Measurements from ENCODE around the gene SERPINE2. TPM values are rescaled to one million over a fixed set of nuclear protein-coding genes. Genes with fewer than 3 reads are reported as not detected.
A peak's percentile ranks its signal among the peaks of the same experiment; 100 is the strongest.

Gene SERPINE2
- total RNA-seq, 1 donor from 2014 or later: 95.3 TPM

- FAIRE-seq: no peak
- Histone ChIP-seq H3K27me3 (ENCODE audit: control insufficient read depth, insufficient read depth, low read length) (no peaks in the 10 kb centered on the region), H3K36me3 (ENCODE audit: control insufficient read depth, insufficient read depth, low read length) (no peaks in the 10 kb centered on the region), H3K4me3 (ENCODE audit: low read depth, low read length) (no peak overlapping the region)
- DNase-seq (ENCODE audit: low read depth): no peak
- no peak for TF ChIP-seq CTCF (IDR thresholded peaks at IDR 0.05; ENCODE audit: insufficient read depth, low read length, severe bottlenecking)
Observed at GRCh38 chr2:224041554-224041953, 2.5 kb upstream of the SERPINE2 start.

GRCh38 chr2:224040753-224041152 lies 1.7 kb upstream of the SERPINE2 start:
- no peak overlapping the region for H3K4me3 ChIP-seq (ENCODE audit: low read depth, low read length)
- TF ChIP-seq CTCF (IDR thresholded peaks at IDR 0.05; ENCODE audit: insufficient read depth, low read length, severe bottlenecking): no peak
- no peaks in the 10 kb centered on the region for H3K27me3 ChIP-seq (ENCODE audit: control insufficient read depth, insufficient read depth, low read length)
- DNase-seq (ENCODE audit: low read depth) (no peak), FAIRE-seq (no peak)
- H3K36me3 ChIP-seq (ENCODE audit: control insufficient read depth, insufficient read depth, low read length): no peaks in the 10 kb centered on the region

GRCh38 chr2:224039770-224040440 lies 819 bp upstream of the SERPINE2 start:
- H3K27me3 ChIP-seq (ENCODE audit: control insufficient read depth, insufficient read depth, low read length): no peaks in the 10 kb centered on the region
- DNase-seq (ENCODE audit: low read depth): no peak
- H3K36me3 ChIP-seq (ENCODE audit: control insufficient read depth, insufficient read depth, low read length): no peaks in the 10 kb centered on the region
- no peak for TF ChIP-seq CTCF (IDR thresholded peaks at IDR 0.05; ENCODE audit: insufficient read depth, low read length, severe bottlenecking)
- peak; percentile 58 for FAIRE-seq
- peak overlapping the region; percentile 62 for H3K4me3 ChIP-seq (ENCODE audit: low read depth, low read length)

- H3K4me3 ChIP-seq (ENCODE audit: low read depth, low read length): peak overlapping the region; percentile 62
- DNase-seq (ENCODE audit: low read depth): no peak
- no peak for TF ChIP-seq CTCF (IDR thresholded peaks at IDR 0.05; ENCODE audit: insufficient read depth, low read length, severe bottlenecking)
- no peak for FAIRE-seq
- no peaks in the 10 kb centered on the region for H3K36me3 ChIP-seq (ENCODE audit: control insufficient read depth, insufficient read depth, low read length)
- H3K27me3 ChIP-seq (ENCODE audit: control insufficient read depth, insufficient read depth, low read length): no peaks in the 10 kb centered on the region
Observed at GRCh38 chr2:224038830-224039079, 331 bp downstream of the SERPINE2 start.

- TF ChIP-seq CTCF (IDR thresholded peaks at IDR 0.05; ENCODE audit: insufficient read depth, low read length, severe bottlenecking): no peak
- H3K36me3 ChIP-seq (ENCODE audit: control insufficient read depth, insufficient read depth, low read length): no peaks in the 10 kb centered on the region
- peak overlapping the region; percentile 62 for H3K4me3 ChIP-seq (ENCODE audit: low read depth, low read length)
- no peak for FAIRE-seq
- peak; percentile 44 for DNase-seq (ENCODE audit: low read depth)
- no peaks in the 10 kb centered on the region for H3K27me3 ChIP-seq (ENCODE audit: control insufficient read depth, insufficient read depth, low read length)
Observed at GRCh38 chr2:224038049-224038829, 847 bp downstream of the SERPINE2 start.

Data from bronchial epithelial cell (primary cell).